ENCODE results near the gene DLL4.

DLL4 gene

DNA sequence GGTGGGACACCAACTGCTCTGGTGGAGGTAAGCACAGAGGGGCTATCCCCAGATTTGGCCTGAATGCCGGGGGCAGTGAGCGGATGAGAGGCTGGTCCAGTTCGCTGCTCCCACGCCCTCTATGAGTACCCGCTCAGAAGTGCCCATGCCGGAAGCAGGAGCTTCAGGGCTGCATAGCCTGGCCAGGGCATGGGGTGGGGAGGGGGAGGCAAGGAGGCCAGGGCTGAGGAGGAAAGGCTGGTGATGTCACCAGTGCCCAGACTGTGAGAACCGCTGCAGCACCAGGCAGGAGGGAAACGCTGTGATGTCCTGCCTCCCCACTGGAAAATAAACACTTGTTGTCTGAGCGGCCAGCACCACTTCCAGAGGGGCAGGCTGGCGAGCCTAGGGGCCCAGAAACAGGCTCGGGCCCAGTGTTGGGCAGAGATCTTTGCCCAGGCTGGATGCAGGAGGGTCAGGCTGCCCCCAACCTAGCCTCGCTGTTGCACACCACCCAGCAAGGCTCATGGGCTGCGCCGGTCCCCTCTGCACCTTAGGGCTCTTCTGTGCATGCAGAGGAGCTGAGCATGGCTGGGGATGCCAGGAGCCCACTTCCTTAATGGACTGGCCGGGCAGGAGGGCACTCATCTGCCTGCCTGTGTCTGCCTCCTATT is 10.9 kb upstream of the DLL4 start:
- in situ Hi-C loops (cut with HindIII; ENCODE audit: low sequenced_read_pairs) = no loop called here
- DNase-seq (ENCODE audit: low read depth, low spot score) = no peak
- no peak overlapping the region for H3K4me3 ChIP-seq (ENCODE audit: low read depth, low read length)
- TF ChIP-seq, protein P1, sequence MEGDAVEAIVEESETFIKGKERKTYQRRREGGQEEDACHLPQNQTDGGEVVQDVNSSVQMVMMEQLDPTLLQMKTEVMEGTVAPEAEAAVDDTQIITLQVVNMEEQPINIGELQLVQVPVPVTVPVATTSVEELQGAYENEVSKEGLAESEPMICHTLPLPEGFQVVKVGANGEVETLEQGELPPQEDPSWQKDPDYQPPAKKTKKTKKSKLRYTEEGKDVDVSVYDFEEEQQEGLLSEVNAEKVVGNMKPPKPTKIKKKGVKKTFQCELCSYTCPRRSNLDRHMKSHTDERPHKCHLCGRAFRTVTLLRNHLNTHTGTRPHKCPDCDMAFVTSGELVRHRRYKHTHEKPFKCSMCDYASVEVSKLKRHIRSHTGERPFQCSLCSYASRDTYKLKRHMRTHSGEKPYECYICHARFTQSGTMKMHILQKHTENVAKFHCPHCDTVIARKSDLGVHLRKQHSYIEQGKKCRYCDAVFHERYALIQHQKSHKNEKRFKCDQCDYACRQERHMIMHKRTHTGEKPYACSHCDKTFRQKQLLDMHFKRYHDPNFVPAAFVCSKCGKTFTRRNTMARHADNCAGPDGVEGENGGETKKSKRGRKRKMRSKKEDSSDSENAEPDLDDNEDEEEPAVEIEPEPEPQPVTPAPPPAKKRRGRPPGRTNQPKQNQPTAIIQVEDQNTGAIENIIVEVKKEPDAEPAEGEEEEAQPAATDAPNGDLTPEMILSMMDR (IDR thresholded peaks at IDR 0.05; ENCODE audit: low read depth, low read length) = no peak

DNA sequence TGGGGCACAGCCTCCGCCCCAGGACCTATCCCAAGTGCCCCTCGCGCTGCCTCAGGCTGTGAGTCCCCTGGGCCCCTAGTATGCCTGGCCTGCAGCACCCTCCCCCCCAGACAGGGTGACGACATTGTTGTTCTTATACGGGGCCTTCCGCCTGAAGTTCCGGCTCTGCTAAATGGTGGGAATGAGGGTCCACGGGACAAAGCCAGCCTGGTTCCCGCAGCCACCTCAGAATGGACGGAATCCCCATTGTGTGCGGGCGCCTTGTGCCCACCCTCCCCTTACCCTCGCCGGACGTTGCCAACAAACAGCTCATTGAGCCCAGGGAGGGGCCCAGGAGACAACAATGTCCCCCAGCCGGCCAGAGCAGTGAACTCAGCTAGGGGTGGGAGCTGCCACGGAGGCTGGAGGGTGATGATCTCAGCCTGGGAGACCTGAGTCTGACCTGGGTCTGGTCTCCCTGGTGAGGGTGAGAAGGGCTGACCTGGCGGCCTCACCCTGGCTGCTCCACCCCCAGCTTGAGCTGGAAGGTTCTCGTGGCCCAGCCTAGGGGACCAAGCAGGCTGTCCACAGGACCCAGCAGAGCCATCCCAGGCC is 10.2 kb upstream of the DLL4 start:
- in situ Hi-C loops (cut with HindIII; ENCODE audit: low sequenced_read_pairs) = no loop called here
- TF ChIP-seq, protein P1 (IDR thresholded peaks at IDR 0.05; ENCODE audit: low read depth, low read length) = no peak
- no peak for DNase-seq (ENCODE audit: low read depth, low spot score)
- H3K4me3 ChIP-seq (ENCODE audit: low read depth, low read length) = no peak overlapping the region

DNA sequence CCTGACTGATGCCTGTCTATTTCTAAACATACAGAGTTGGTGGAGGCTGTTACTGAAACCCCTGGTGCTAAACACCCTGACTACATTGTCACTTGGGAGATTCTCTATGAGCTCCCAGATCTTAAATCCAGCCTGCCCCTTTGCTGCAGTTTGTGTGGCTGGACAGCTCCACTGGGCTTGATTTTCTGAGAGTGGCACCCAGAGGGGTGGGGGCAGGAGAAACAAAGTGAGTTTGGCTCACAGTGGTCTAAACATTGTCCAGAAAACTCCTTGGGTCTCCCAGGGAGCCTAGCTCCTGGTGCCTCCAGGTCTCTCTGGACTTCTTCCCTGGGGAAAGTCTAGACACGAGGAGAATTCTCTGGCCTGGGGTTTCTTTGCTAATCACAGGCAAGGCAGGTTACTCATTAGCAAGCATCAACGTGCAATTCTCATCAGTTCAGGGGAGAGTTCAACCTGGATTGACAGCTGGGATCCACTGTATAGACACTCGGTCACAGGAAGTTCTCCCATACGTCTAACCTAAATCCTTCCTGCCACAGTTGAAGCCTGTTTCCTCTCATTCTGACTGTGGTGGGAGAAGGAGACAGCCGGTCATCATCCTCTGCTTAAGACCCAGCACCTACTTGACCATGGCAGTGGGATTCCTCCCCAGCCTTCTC is 7.1 kb upstream of the DLL4 start:
- in situ Hi-C loops (cut with HindIII; ENCODE audit: low sequenced_read_pairs) = no loop called here
- H3K4me3 ChIP-seq (ENCODE audit: low read depth, low read length) = no peak overlapping the region
- TF ChIP-seq, protein P1 (IDR thresholded peaks at IDR 0.05; ENCODE audit: low read depth, low read length) = no peak
- DNase-seq (ENCODE audit: low read depth, low spot score) = no peak

DNA sequence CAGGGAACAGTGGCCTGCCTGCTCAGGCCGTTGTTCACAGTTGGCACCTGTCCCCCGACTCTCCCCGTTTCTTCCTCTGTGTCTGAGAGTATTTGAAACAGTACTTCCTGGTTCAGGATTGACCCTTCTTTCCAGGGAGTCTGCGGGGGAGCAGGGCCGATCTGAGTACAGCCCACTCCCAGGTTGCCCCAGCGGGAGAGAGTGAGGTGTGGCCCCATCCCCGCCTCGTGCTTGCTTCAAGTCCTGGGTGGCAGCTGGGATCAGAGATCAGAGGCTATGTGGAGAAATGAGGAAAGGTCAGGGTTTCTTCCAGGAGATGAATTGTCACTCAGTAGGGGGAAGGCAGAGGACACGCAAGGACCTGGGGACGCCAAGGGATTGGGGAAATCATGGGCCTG is 6.5 kb upstream of the DLL4 start:
- in situ Hi-C loops (cut with HindIII; ENCODE audit: low sequenced_read_pairs) = no loop called here

DNA sequence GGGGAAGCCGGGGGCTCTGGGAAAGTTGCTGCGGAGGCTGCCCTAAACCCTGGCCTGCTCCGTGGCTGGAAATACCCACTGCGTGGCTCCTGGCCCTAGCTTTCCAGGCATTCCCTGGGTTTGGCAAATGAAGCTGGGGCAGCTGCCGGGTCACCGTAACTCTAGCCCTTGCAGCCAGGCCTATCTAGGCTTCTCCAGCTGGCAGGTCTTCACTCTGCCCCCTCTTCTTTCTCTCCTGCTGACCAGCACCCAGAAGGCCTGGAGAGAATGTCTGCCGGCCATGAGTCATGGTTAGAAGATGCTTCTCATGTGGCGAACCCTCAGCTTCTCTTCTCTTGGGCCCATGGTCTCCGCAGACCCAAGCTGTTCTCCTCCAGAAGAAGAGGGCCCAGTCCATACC is 5.6 kb upstream of the DLL4 start:
- in situ Hi-C loops (cut with HindIII; ENCODE audit: low sequenced_read_pairs) = no loop called here
- TF ChIP-seq, protein P1 (IDR thresholded peaks at IDR 0.05; ENCODE audit: low read depth, low read length) = no peak

More for the DNA sequence above, 6.5 kb upstream of the DLL4 start:
- H3K4me3 ChIP-seq (ENCODE audit: low read depth, low read length) = no peak overlapping the region
- TF ChIP-seq, protein P1 (IDR thresholded peaks at IDR 0.05; ENCODE audit: low read depth, low read length) = no peak
- no peak for DNase-seq (ENCODE audit: low read depth, low spot score)

DNA sequence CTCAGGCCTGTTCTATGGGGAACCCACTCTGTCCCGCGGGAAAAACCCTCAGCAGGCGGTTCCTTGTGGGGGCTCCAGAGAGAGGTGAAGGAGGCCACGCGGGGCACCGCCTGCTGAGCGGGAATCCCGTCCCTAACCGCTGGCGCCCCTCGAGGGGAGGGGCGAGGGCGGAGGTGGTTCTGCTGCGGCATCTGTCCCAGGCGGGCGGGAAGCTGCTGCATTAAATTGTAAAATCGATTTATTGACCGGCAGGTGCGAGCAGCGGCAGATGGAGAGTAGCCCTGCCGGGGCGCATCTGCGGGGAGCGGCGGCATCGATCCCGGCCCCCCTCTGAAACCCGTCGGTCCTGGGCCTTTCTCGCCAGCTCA is 3.7 kb upstream of the DLL4 start:
- no peak overlapping the region for H3K4me3 ChIP-seq (ENCODE audit: low read depth, low read length)
- TF ChIP-seq, protein P1 (IDR thresholded peaks at IDR 0.05; ENCODE audit: low read depth, low read length) = no peak
- in situ Hi-C loops (cut with HindIII; ENCODE audit: low sequenced_read_pairs) = no loop called here

More for the DNA sequence above, 5.6 kb upstream of the DLL4 start:
- no peak for DNase-seq (ENCODE audit: low read depth, low spot score)
- H3K4me3 ChIP-seq (ENCODE audit: low read depth, low read length) = no peak overlapping the region

More for the DNA sequence above, 3.7 kb upstream of the DLL4 start:
- DNase-seq (ENCODE audit: low read depth, low spot score) = no peak

Measured in astrocyte of the spinal cord (primary cell).